Mesothelial cell of epicardium (in vitro differentiated cells): Measurements from ENCODE around the gene TOB1. TPM values are rescaled to one million over a fixed set of nuclear protein-coding genes. Genes with fewer than 3 reads are reported as not detected.

Experiments used
- DNase-seq, 2 experiments: peaks; one replicate each; pipeline ENCODE4 v3.0.0; 2021; ENCODE audit warnings: low spot score in 2 of 2; ENCODE audit not compliant: unreplicated experiment in 2 of 2
- H3K27ac Mint-ChIP-seq: 2 replicates; pipeline ENCODE4 v1.8.0; 2021; ENCODE audit warnings: mixed read lengths
- H3K27me3 Mint-ChIP-seq: 2 replicates; pipeline ENCODE4 v1.8.0; 2021; ENCODE audit warnings: low read depth, mixed read lengths
- H3K36me3 Mint-ChIP-seq: 2 replicates; pipeline ENCODE4 v1.8.0; 2021; ENCODE audit warnings: mixed read lengths
- H3K4me1 Mint-ChIP-seq: 2 replicates; pipeline ENCODE4 v1.8.0; 2021; ENCODE audit warnings: mixed read lengths
- H3K4me3 Mint-ChIP-seq: 2 replicates; pipeline ENCODE4 v1.8.0; 2021; ENCODE audit warnings: mild to moderate bottlenecking, moderate library complexity, mixed read lengths
- H3K9me3 Mint-ChIP-seq: 2 replicates; pipeline ENCODE4 v1.8.0; 2021; ENCODE audit warnings: mixed read lengths
- total RNA-seq: library from RNA; stranded (reverse); gene quantifications from 3 replicates; pipeline ENCODE4 v1.2.1, GENCODE V29; 2021
- TF ChIP-seq, protein P1 (sequence below): fragments of 200-600 bp; sonication (generic); IDR thresholded peaks from one replicate; pipeline ENCODE4 v1.5.0; 2021; ENCODE audit warnings: antibody characterized with exemption; ENCODE audit not compliant: unreplicated experiment

The TOB1 gene
- total RNA-seq, 1 donor from 2014 or later, result 29.4 TPM

DNA sequence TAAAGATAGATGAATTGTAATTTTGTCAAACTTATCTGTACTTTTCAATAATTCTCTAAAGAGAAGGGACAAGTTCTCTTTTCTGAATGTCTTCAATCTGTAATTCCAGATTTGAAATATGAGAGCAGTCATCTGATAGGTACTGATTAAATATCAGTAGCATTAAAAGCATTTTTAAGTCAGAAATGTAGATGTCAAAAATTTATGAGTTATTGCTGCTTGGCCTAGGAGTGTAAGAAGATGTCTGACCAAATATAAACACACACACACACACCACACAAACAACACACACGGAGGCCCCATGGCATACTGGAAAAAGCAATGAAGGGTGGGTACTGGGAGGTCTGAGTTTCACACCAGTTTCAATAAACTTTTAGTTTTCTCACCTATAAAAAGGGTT, 2.4 kb upstream of the TOB1 start:
- no peaks in the 10 kb centered on the region for H3K9me3 Mint-ChIP-seq
- peak overlapping the region; percentile 99 for H3K27ac Mint-ChIP-seq
- peak overlapping the region; percentile 77 for H3K4me3 Mint-ChIP-seq
- TF ChIP-seq, protein P1, sequence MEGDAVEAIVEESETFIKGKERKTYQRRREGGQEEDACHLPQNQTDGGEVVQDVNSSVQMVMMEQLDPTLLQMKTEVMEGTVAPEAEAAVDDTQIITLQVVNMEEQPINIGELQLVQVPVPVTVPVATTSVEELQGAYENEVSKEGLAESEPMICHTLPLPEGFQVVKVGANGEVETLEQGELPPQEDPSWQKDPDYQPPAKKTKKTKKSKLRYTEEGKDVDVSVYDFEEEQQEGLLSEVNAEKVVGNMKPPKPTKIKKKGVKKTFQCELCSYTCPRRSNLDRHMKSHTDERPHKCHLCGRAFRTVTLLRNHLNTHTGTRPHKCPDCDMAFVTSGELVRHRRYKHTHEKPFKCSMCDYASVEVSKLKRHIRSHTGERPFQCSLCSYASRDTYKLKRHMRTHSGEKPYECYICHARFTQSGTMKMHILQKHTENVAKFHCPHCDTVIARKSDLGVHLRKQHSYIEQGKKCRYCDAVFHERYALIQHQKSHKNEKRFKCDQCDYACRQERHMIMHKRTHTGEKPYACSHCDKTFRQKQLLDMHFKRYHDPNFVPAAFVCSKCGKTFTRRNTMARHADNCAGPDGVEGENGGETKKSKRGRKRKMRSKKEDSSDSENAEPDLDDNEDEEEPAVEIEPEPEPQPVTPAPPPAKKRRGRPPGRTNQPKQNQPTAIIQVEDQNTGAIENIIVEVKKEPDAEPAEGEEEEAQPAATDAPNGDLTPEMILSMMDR, result no peak
- peaks cover 32% of the 10 kb centered on the region for H3K4me1 Mint-ChIP-seq
- no peaks in the 10 kb centered on the region for H3K27me3 Mint-ChIP-seq
- no peak for DNase-seq
- no peaks in the 10 kb centered on the region for H3K36me3 Mint-ChIP-seq

DNA sequence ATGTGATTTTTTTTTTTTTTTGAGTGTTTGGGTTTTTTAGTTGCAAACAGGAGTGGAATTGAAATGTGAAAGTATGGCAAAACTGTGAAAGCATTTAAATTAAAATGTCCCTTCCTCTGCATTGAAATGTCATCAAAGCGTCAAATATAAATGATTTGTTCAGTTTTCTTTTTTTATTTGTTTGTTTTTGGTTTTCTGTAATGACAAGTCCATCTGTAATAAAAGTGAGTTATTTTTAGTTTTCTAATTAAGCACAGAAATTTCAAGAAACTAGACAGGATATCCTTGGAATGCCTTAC, 1.9 kb upstream of the TOB1 start:
- peak overlapping the region; percentile 99 for H3K27ac Mint-ChIP-seq
- TF ChIP-seq, protein P1, result no peak
- H3K36me3 Mint-ChIP-seq, result no peaks in the 10 kb centered on the region

DNA sequence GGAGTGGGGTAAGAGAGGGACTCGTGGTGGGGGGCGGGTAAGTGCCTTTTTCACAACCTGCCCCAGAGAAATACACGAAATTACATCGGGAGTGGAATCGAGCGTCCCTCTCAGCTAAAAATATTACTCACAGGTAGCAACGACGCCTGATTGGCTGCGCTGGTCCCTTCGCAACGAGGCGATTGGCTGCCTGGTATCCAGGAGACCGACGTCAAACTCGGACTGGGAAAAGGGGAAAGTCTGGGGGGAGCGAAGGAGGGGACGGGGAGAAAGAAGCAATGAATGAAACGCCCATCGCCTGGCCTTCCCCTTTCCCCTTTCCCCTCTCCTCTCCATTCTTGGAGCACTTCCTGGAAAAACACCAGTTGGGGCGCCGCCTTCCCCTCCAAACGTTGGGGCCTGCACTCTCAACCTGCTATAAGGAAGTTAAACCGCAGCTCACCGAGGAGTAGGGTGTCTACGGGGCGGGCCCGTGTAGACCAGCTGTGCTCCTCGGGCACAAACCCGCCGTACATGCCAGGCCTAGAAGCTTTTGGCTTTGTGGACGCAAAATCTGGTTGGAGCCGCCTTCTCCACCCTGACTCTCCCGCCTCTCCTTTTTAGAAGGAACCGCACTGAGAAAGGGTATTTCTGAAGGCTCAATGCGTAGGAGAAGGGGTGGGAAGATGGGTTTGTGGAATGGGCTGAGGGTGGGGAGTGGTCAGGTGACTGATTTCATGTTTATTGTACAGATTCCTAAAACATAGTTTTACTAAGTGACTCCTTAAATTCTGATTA, 1.4 kb upstream of the TOB1 start:
- no peaks in the 10 kb centered on the region for H3K36me3 Mint-ChIP-seq

More for the DNA sequence above, 1.9 kb upstream of the TOB1 start:
- peaks cover 37% of the 10 kb centered on the region for H3K4me1 Mint-ChIP-seq
- peak overlapping the region; percentile 77 for H3K4me3 Mint-ChIP-seq
- H3K9me3 Mint-ChIP-seq, result no peaks in the 10 kb centered on the region
- no peaks in the 10 kb centered on the region for H3K27me3 Mint-ChIP-seq
- DNase-seq, result no peak

DNA sequence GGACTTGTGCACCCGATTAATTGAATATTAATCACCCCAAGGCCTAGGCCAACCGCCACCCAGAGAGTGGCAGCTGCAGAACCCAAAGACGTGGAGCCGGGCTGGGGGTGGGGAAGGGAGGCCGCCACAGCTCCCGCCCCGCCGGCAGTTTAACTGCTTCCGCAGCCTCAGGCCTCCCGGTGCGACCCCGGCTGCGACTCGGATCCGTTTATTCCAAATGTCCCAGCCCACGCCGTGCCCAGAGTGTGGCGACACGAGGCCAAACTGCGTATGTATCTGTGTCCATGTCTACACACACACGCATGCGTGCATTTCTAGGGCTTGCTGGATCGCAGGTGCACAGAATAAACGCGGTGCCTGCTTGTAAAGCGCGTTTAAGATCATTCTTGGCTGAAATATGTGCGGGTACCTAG, 802 bp upstream of the TOB1 start:
- Mint-ChIP-seq H3K4me3 (peak overlapping the region; percentile 77), H3K36me3 (peaks cover under 1% of the 10 kb centered on the region), H3K27ac (peak overlapping the region; percentile 99), H3K4me1 (peaks cover 41% of the 10 kb centered on the region), H3K9me3 (no peaks in the 10 kb centered on the region), H3K27me3 (no peaks in the 10 kb centered on the region)
- TF ChIP-seq, protein P1, result no peak
- DNase-seq, result peak; percentile 50 to 75

More for the DNA sequence above, 1.4 kb upstream of the TOB1 start:
- peak overlapping the region; percentile 77 for H3K4me3 Mint-ChIP-seq
- no peaks in the 10 kb centered on the region for H3K9me3 Mint-ChIP-seq
- DNase-seq, result peak; percentile 79 to 91
- H3K27ac Mint-ChIP-seq, result peak overlapping the region; percentile 99
- H3K27me3 Mint-ChIP-seq, result no peaks in the 10 kb centered on the region
- H3K4me1 Mint-ChIP-seq, result peaks cover 40% of the 10 kb centered on the region
- TF ChIP-seq, protein P1, result no peak

DNA sequence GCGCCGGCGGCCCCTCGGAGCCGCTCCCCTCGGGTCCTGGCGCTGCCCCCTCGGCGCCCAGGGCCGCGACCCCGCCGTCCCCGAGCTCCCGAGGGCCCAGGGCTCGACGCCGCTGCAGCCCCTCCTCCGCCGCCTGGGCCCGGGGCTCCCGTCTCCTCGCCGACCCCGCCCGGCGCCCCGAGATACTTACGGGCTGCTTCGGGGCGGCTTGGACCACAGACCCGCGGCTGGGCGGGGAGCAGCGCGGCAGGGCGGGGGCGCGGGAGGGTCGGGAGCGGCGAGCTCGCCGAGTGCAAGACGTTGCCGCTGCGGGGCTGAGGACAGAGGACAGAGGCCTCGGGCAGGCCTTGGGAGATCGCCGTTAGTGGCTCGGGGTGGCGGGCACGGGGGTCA, 290 bp downstream of the TOB1 start:
- no peak for DNase-seq
- Mint-ChIP-seq H3K4me3 (peak overlapping the region; percentile 77), H3K27ac (peak overlapping the region; percentile 47), H3K4me1 (peaks cover 48% of the 10 kb centered on the region), H3K9me3 (no peaks in the 10 kb centered on the region), H3K27me3 (no peaks in the 10 kb centered on the region), H3K36me3 (peaks cover 3% of the 10 kb centered on the region)
- TF ChIP-seq, protein P1, result no peak
